GM12872 (cell line): Measurements from ENCODE around the gene KDM6A.

ENCODE experiments used
- TF ChIP-seq, protein P1 (sequence below): IDR thresholded peaks from 3 replicates; pipeline ENCODE4 v1.5.1; 2011; ENCODE audit warnings: low read depth, mild to moderate bottlenecking, low read length, moderate library complexity; ENCODE audit not compliant: insufficient read depth

KDM6A gene

DNA sequence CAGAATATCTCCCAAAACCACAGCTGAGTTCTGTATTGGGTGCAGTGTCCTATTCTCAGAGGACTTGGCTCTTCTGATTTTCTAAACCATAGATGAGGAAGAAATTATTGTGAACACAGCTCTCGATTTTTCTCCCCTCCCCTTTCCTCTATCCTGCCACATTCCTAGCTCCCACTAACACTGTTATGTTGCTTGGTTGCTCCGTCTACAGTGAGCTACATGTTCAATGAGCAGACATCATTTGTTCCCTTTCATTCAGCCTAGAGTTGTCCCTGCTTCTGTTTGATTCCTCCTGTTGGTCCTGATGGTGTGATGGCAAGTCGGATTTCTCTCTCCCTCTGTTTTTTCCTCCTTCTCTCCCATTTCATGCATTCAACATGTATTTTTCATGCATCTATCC is 261.8 kb downstream of the KDM6A start:
- TF ChIP-seq, protein P1, sequence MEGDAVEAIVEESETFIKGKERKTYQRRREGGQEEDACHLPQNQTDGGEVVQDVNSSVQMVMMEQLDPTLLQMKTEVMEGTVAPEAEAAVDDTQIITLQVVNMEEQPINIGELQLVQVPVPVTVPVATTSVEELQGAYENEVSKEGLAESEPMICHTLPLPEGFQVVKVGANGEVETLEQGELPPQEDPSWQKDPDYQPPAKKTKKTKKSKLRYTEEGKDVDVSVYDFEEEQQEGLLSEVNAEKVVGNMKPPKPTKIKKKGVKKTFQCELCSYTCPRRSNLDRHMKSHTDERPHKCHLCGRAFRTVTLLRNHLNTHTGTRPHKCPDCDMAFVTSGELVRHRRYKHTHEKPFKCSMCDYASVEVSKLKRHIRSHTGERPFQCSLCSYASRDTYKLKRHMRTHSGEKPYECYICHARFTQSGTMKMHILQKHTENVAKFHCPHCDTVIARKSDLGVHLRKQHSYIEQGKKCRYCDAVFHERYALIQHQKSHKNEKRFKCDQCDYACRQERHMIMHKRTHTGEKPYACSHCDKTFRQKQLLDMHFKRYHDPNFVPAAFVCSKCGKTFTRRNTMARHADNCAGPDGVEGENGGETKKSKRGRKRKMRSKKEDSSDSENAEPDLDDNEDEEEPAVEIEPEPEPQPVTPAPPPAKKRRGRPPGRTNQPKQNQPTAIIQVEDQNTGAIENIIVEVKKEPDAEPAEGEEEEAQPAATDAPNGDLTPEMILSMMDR: no peak

DNA sequence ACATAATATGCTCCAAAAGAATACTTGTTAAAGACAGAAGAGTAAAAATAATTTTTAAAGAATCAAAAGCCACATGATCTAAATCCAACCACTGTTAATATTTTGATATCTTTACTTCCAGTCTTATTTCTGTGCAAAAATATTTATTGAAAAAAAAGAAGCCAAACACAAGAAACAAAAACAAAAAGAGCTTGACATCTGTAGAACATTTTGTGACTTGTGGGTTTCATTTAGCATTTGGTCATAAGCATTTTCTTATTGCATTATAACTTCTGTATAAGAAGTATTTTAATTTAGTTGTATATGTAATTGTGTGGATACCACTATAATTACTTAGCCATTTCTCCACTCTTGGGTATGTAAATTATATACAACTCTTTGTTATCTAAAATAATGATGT is 264.5 kb downstream of the KDM6A start:
- TF ChIP-seq, protein P1: no peak

DNA sequence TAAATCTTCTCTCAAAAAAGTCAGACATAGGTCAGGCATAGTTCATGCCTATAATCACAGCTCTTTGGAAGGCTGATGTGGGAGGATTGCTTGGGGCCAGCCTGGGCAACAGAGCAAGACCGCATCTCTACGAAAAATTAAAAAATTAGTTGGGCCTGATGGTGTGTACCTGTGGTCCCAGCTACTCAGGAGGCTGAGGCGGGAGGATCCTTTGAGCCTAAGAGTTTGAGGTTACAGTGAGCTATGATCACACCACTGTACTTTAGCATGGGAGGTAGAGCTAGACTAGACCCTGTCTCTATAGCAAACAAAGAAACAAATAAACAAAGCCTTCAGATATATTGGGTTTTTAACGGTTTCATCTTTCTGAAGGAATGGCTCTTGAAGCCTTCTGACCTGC is 265.5 kb downstream of the KDM6A start:
- TF ChIP-seq, protein P1: no peak

DNA sequence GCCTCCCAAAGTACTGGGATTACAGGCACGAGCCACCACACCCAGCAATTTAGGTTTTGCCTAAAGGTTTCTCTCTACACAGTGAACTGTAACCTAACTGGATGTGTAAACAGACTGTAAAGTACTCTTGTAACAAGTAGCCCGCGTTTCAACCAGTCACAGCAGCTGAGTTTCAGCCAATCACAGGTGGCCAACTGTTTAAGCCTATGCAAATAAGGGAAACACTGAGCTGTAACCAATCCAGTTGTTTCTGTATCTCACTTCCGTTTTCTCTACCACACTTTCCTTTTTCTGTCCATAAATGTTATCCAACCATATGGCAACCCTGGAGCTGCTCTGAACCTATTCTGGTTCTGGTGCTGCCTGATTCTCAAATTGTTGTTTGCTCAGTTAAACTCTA is 267.8 kb downstream of the KDM6A start:
- TF ChIP-seq, protein P1: no peak

DNA sequence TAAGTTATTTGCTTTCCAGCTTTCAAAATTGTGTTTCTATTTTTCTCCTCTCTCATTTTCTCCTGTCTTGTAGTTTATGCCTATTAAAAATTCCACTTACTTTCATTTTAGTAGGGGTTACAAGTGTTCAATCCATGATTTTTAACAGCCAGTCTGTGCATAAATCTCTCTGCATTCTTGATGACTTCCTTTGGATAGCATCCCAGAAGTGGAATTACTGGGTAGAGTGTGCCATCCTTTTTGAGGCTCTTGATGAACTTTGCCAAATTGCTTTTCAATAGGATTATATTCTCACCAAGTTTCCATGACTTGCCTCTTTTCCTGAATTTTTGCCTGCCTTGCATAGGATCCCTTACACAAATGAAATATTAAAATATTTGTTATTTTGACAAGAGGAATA is 269.2 kb downstream of the KDM6A start:
- TF ChIP-seq, protein P1: no peak

DNA sequence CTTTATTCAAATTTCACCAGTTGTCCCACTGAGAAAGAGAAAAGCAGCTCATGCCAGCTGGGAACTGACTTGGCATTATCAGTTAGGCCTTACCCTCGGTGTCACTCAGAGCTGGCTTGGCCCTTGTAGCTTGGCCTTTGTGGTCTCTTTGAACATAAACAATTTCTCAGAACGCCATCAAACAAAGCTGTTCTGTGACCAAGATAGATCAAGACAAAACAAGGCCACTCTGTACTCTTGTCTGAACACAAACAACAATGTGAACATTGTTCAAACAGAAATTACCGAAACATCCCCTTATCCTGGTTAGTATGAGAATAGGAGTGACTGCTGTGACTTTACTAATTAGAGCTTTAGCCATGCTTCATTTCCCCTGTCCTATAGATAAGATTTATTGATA is 270.5 kb downstream of the KDM6A start:
- TF ChIP-seq, protein P1: no peak

DNA sequence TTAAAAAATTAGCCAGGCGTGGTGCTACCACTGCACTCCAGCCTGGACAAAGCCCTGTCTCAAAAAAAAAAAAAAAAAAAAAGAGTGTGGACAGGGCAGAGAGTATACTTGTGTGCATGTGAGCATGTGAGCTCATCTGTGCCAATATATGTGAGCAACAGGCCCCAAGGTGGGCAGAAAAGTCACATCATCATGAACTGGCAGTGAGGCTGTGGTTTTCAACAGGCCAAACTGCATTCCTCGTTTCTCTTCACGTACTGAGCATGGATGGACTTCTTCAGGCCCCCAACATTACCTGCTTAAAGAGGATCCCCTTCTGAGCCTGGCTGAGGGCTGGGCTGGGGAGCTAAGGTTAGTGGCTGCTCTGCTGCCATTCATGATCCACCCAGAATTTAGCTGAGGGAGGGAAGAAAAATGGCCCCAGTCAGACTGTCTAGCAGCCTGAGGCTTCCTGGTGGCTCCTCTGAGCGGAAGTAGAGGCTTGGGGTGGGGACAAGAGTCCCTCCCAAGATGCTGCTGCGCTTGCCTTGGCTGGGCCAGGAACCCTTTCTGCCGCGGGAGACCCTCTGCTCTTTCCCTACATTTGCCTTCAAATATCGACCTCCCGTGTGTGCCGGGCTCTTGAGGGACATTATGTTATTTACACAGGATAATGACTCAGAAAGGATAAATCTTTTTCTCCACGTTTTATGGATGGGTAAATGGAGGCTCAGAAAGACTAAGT is 272.7 kb downstream of the KDM6A start:
- TF ChIP-seq, protein P1: no peak

DNA sequence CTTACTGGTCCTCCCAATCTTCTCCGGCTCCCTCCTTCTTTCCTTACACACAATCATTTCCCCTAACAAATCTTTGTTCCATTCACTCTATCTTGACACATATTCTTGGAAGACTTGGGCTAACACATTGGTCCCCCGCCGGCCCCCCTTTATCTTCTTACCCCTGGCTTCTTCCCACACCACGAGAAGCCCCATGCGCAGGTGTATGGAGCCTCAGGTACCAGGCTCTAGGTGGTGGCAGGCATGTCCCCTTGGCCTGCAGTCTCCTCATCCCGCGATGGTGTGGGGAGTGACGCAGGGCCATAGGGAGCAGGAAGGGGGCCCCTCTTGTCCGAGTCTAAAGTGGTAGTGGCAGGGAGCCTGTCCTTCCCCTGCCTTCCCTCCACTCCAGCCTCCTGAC is 277.8 kb downstream of the KDM6A start:
- TF ChIP-seq, protein P1: no peak
